ENCODE measurements around the gene STAT2. TPM values are rescaled to one million over a fixed set of nuclear protein-coding genes. Genes with fewer than 3 reads are reported as not detected.
A peak's percentile ranks its signal among the peaks of the same experiment; 100 is the strongest.

The STAT2 gene
- total and polyA plus RNA-seq, 9 of the 15 experiments (the other 6 are each of a cell fraction or from before 2014, with no cell fraction given): 15.5 to 46.9 (median 40.1) TPM

DNA sequence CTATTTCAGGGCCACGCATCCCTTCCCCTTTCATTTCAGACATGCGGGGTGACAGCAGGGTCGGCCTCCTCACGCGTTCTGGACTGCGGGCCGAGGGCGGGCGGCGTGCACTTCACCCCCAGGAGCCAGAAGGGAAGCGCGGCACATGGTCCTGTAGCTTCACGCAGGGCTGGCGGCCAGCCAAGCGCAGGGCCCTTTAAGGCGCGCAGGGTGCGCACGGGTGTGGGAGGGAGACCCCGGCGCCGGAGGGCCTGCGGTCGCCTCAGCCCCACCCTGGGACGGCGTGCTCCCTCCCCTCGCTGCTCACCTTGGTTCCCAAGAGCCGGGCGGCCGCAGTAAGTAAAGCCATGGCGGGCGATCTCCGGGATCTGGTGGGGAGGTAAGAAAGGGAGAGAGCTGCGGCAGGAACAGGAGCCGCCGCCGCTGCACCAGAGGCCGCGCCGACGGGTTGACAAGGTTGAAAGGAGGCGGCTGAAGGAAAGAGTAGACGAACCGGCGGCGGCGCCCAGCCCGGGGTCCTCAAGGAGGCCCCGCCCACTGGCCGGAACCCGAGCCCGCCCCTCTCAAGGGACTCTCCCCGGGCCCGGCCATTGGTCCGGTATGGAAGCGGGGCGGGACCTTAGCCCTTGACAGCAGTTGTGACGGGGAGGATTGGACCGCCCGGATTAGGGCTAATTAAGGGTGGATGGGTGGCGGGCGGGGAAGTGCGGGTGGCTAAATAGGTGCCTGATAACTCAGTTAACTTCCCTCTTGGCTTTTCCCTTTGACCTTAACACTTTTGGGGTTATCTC is 59.9 kb downstream of the STAT2 start, which contains the start of gene CS (continued):
- TF ChIP-seq, protein P1, sequence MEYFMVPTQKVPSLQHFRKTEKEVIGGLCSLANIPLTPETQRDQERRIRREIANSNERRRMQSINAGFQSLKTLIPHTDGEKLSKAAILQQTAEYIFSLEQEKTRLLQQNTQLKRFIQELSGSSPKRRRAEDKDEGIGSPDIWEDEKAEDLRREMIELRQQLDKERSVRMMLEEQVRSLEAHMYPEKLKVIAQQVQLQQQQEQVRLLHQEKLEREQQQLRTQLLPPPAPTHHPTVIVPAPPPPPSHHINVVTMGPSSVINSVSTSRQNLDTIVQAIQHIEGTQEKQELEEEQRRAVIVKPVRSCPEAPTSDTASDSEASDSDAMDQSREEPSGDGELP (CRISPR knock-in tag; IDR thresholded peaks at IDR 0.05; ENCODE audit: borderline replicate concordance): peak; percentile 72
- TF ChIP-seq PML (IDR thresholded peaks at IDR 0.05; ENCODE audit: low read length) (0 out of 2 replicates have a peak, but pooled peaks have one; percentile 3), ZBTB17 (CRISPR knock-in tag; IDR thresholded peaks at IDR 0.05) (no peak), TEAD1 (CRISPR knock-in tag; IDR thresholded peaks at IDR 0.05) (peak in 1 of 2 experiments; percentile 84; a peak in 1 of 4 replicates), CEBPG (CRISPR knock-in tag; IDR thresholded peaks at IDR 0.05) (peak; percentile 11; the same call in 1 of the 2 replicates), CEBPG (tag; conservative IDR thresholded peaks at IDR 0.05 in 1 of 2, IDR thresholded peaks at IDR 0.05 in 1 of 2) (no peak), NCOA2 (IDR thresholded peaks at IDR 0.05; ENCODE audit: partially characterized antibody in 2 of 2) (peak in 1 of 2 experiments; percentile 50), ZNF511 (CRISPR knock-in tag; IDR thresholded peaks at IDR 0.05) (peak; percentile 63; the same call in 1 of the 2 replicates), SMARCB1 (IDR thresholded peaks at IDR 0.05; ENCODE audit: insufficient read length, low read depth) (no peak), TAF7 (tag; IDR thresholded peaks at IDR 0.05) (peak; percentile 75), TAF1 (IDR thresholded peaks at IDR 0.05; ENCODE audit: control insufficient read depth, extremely low read depth, insufficient read depth, low read length, severe bottlenecking) (peak; percentile 57), CREM (IDR thresholded peaks at IDR 0.05; ENCODE audit: low read depth) (peak; percentile 54; the same call in 1 of the 2 replicates), POU5F1 (IDR thresholded peaks at IDR 0.05; ENCODE audit: borderline replicate concordance, low read depth, low read length, partially characterized antibody) (no peak), CBX1 (IDR thresholded peaks at IDR 0.05; ENCODE audit: low read depth) (peak; percentile 36; the same call in 1 of the 2 replicates), HMGN3 (IDR thresholded peaks at IDR 0.05; ENCODE audit: borderline replicate concordance, extremely low read depth, insufficient read length, low read depth, low read length) (peak; percentile 66), PYGO2 (tag; IDR thresholded peaks at IDR 0.05) (no peak), EP300 (IDR thresholded peaks at IDR 0.05; ENCODE audit: low read length) (peak; percentile 16; the same call in 1 of the 2 replicates), ZFX (CRISPR knock-in tag; IDR thresholded peaks at IDR 0.05) (peak; percentile 82), BRD4 (IDR thresholded peaks at IDR 0.05) (no peak), CEBPB (tag; IDR thresholded peaks at IDR 0.05) (no peak), TCF3 (CRISPR knock-in tag; IDR thresholded peaks at IDR 0.05) (peak; percentile 18), POLR2G (IDR thresholded peaks at IDR 0.05; ENCODE audit: low read depth, low read length) (peak; percentile 97), FOXA3 (CRISPR knock-in tag; conservative IDR thresholded peaks at IDR 0.05 in 1 of 2, IDR thresholded peaks at IDR 0.05 in 1 of 2) (peak in 1 of 2 experiments; percentile 81; a peak in 2 of 4 replicates), NFIC (IDR thresholded peaks at IDR 0.05) (peak; percentile 100), TCF7 (IDR thresholded peaks at IDR 0.05; ENCODE audit: borderline replicate concordance) (0 out of 2 replicates have a peak, but pooled peaks have one; percentile 15)
- TF ChIP-seq, protein P2, sequence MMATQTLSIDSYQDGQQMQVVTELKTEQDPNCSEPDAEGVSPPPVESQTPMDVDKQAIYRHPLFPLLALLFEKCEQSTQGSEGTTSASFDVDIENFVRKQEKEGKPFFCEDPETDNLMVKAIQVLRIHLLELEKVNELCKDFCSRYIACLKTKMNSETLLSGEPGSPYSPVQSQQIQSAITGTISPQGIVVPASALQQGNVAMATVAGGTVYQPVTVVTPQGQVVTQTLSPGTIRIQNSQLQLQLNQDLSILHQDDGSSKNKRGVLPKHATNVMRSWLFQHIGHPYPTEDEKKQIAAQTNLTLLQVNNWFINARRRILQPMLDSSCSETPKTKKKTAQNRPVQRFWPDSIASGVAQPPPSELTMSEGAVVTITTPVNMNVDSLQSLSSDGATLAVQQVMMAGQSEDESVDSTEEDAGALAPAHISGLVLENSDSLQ (IDR thresholded peaks at IDR 0.05): peak; percentile 97

Measured in K562 (cell line).